ENCODE data around the gene TCEAL9.
"Not testable (repeated sequence)": the region's sequence is repeated elsewhere in the genome, so short reads cannot be mapped to it uniquely, and the experiment has no call there.

Gene TCEAL9

GRCh38 chrX:103356858-103357257 lies 552 bp downstream of the TCEAL9 start:
- TF ChIP-seq CTCF (IDR thresholded peaks at IDR 0.05; ENCODE audit: insufficient read depth, low read length, poor library complexity, severe bottlenecking): no peak
- Histone ChIP-seq H3K36me3 (ENCODE audit: control insufficient read depth, insufficient read depth, low read length) (no peaks in the 10 kb centered on the region), H3K27me3 (replicated peaks; ENCODE audit: control insufficient read depth, insufficient read depth, low read length) (no peaks in the 10 kb centered on the region), H3K4me3 (replicated peaks; ENCODE audit: low read depth, low read length) (peak overlapping the region; percentile 63)
- no peak for DNase-seq (ENCODE audit: extremely low read depth, insufficient read length)

- Histone ChIP-seq H3K4me3 (replicated peaks; ENCODE audit: low read depth, low read length) (no peak overlapping the region), H3K27me3 (replicated peaks; ENCODE audit: control insufficient read depth, insufficient read depth, low read length) (no peaks in the 10 kb centered on the region), H3K36me3 (ENCODE audit: control insufficient read depth, insufficient read depth, low read length) (no peaks in the 10 kb centered on the region)
- no peak for TF ChIP-seq CTCF (IDR thresholded peaks at IDR 0.05; ENCODE audit: insufficient read depth, low read length, poor library complexity, severe bottlenecking)
- DNase-seq (ENCODE audit: extremely low read depth, insufficient read length): no peak
Measured at GRCh38 chrX:103357871-103358270, 1.6 kb downstream of the TCEAL9 start.

GRCh38 chrX:103359605-103360004 lies 3.3 kb downstream of the TCEAL9 start:
- not testable (repeated sequence) for DNase-seq (ENCODE audit: extremely low read depth, insufficient read length); H3K4me3 ChIP-seq (replicated peaks; ENCODE audit: low read depth, low read length); H3K36me3 ChIP-seq (ENCODE audit: control insufficient read depth, insufficient read depth, low read length); H3K27me3 ChIP-seq (replicated peaks; ENCODE audit: control insufficient read depth, insufficient read depth, low read length)

- TF ChIP-seq CTCF (IDR thresholded peaks at IDR 0.05; ENCODE audit: insufficient read depth, low read length, poor library complexity, severe bottlenecking): no peak
- Histone ChIP-seq H3K36me3 (ENCODE audit: control insufficient read depth, insufficient read depth, low read length) (no peaks in the 10 kb centered on the region), H3K27me3 (replicated peaks; ENCODE audit: control insufficient read depth, insufficient read depth, low read length) (no peaks in the 10 kb centered on the region), H3K4me3 (replicated peaks; ENCODE audit: low read depth, low read length) (no peak overlapping the region)
- no peak for DNase-seq (ENCODE audit: extremely low read depth, insufficient read length)
Measured at GRCh38 chrX:103360092-103360491, 3.8 kb downstream of the TCEAL9 start.

GRCh38 chrX:103360916-103361315 lies 4.6 kb downstream of the TCEAL9 start:
- no peak overlapping the region for H3K4me3 ChIP-seq (replicated peaks; ENCODE audit: low read depth, low read length)
- no peaks in the 10 kb centered on the region for H3K27me3 ChIP-seq (replicated peaks; ENCODE audit: control insufficient read depth, insufficient read depth, low read length)
- H3K36me3 ChIP-seq (ENCODE audit: control insufficient read depth, insufficient read depth, low read length): no peaks in the 10 kb centered on the region
- no peak for TF ChIP-seq CTCF (IDR thresholded peaks at IDR 0.05; ENCODE audit: insufficient read depth, low read length, poor library complexity, severe bottlenecking)
- DNase-seq (ENCODE audit: extremely low read depth, insufficient read length): no peak

- TF ChIP-seq CTCF (IDR thresholded peaks at IDR 0.05; ENCODE audit: insufficient read depth, low read length, poor library complexity, severe bottlenecking): no peak
- Histone ChIP-seq H3K27me3 (replicated peaks; ENCODE audit: control insufficient read depth, insufficient read depth, low read length) (no peaks in the 10 kb centered on the region), H3K4me3 (replicated peaks; ENCODE audit: low read depth, low read length) (no peak overlapping the region), H3K36me3 (ENCODE audit: control insufficient read depth, insufficient read depth, low read length) (no peaks in the 10 kb centered on the region)
- no peak for DNase-seq (ENCODE audit: extremely low read depth, insufficient read length)
Measured at GRCh38 chrX:103361798-103362197, 5.5 kb downstream of the TCEAL9 start.
